ENCODE measurements around the gene TMEM72.

TMEM72 gene

GRCh38 chr10:44984671-44985101, 73.5 kb downstream of the TMEM72 start:
- no peak for DNase-seq (ENCODE audit: extremely low read depth, low read depth)
- TF ChIP-seq, protein P1, sequence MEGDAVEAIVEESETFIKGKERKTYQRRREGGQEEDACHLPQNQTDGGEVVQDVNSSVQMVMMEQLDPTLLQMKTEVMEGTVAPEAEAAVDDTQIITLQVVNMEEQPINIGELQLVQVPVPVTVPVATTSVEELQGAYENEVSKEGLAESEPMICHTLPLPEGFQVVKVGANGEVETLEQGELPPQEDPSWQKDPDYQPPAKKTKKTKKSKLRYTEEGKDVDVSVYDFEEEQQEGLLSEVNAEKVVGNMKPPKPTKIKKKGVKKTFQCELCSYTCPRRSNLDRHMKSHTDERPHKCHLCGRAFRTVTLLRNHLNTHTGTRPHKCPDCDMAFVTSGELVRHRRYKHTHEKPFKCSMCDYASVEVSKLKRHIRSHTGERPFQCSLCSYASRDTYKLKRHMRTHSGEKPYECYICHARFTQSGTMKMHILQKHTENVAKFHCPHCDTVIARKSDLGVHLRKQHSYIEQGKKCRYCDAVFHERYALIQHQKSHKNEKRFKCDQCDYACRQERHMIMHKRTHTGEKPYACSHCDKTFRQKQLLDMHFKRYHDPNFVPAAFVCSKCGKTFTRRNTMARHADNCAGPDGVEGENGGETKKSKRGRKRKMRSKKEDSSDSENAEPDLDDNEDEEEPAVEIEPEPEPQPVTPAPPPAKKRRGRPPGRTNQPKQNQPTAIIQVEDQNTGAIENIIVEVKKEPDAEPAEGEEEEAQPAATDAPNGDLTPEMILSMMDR (IDR thresholded peaks at IDR 0.05; ENCODE audit: low read depth, low read length) = no peak

GRCh38 chr10:44985175-44985681, 74.1 kb downstream of the TMEM72 start:
- TF ChIP-seq, protein P1 (IDR thresholded peaks at IDR 0.05; ENCODE audit: low read depth, low read length) = no peak
- no peak for DNase-seq (ENCODE audit: extremely low read depth, low read depth)

- TF ChIP-seq, protein P1 (IDR thresholded peaks at IDR 0.05; ENCODE audit: low read depth, low read length) = no peak
- no peak for DNase-seq (ENCODE audit: extremely low read depth, low read depth)
These were observed 75.0 kb downstream of the TMEM72 start for GRCh38 chr10:44986179-44986578.

All from AG09319 (cell line).